ENCODE data around the gene PPP2R2C. TPM values are rescaled to one million over a fixed set of nuclear protein-coding genes. Genes with fewer than 3 reads are reported as not detected.

The PPP2R2C gene
- total RNA-seq, 2 donors from 2014 or later: 0.05 to 0.35 TPM

- Histone ChIP-seq H3K27ac (no peak overlapping the region), H3K4me1 (no peaks in the 10 kb centered on the region), H3K4me3 (no peak overlapping the region), H3K9me3 (no peaks in the 10 kb centered on the region), H3K27me3 (no peaks in the 10 kb centered on the region), H3K9ac (ENCODE audit: low read depth in 2 of 2, low read length in 2 of 2) (no peak overlapping the region), H3K36me3 (no peaks in the 10 kb centered on the region)
- TF ChIP-seq CTCF (IDR thresholded peaks at IDR 0.05): no peak
- intact Hi-C loops (cut with DNase I): no loop called here
- DNase-seq: no peak
Measured at GRCh38 chr4:6390356-6390755, 82.1 kb downstream of the PPP2R2C start.

GRCh38 chr4:6389142-6389825 lies 83.1 kb downstream of the PPP2R2C start:
- H3K4me3 ChIP-seq: no peak overlapping the region
- no peak overlapping the region for H3K9ac ChIP-seq (ENCODE audit: low read depth in 2 of 2, low read length in 2 of 2)
- intact Hi-C loops (cut with DNase I): no loop called here

GRCh38 chr4:6388713-6389112 lies 83.7 kb downstream of the PPP2R2C start:
- intact Hi-C loops (cut with DNase I): no loop called here
- Histone ChIP-seq H3K4me1 (no peaks in the 10 kb centered on the region), H3K9me3 (no peaks in the 10 kb centered on the region), H3K27me3 (no peaks in the 10 kb centered on the region), H3K9ac (ENCODE audit: low read depth in 2 of 2, low read length in 2 of 2) (no peak overlapping the region), H3K36me3 (no peaks in the 10 kb centered on the region), H3K27ac (no peak overlapping the region), H3K4me3 (no peak overlapping the region)
- no peak for TF ChIP-seq CTCF (IDR thresholded peaks at IDR 0.05)
- DNase-seq: no peak

More at GRCh38 chr4:6389142-6389825, 83.1 kb downstream of the PPP2R2C start:
- no peak for DNase-seq
- Histone ChIP-seq H3K9me3 (no peaks in the 10 kb centered on the region), H3K27me3 (no peaks in the 10 kb centered on the region), H3K27ac (no peak overlapping the region), H3K4me1 (no peaks in the 10 kb centered on the region), H3K36me3 (no peaks in the 10 kb centered on the region)
- TF ChIP-seq CTCF (IDR thresholded peaks at IDR 0.05): no peak

- TF ChIP-seq CTCF (IDR thresholded peaks at IDR 0.05): no peak
- Histone ChIP-seq H3K4me1 (no peaks in the 10 kb centered on the region), H3K9me3 (no peaks in the 10 kb centered on the region), H3K27ac (no peak overlapping the region), H3K9ac (ENCODE audit: low read depth in 2 of 2, low read length in 2 of 2) (no peak overlapping the region), H3K4me3 (no peak overlapping the region), H3K36me3 (no peaks in the 10 kb centered on the region), H3K27me3 (no peaks in the 10 kb centered on the region)
- intact Hi-C loops (cut with DNase I): no loop called here
- no peak for DNase-seq
Measured at GRCh38 chr4:6387946-6388345, 84.5 kb downstream of the PPP2R2C start.

- Histone ChIP-seq H3K9ac (ENCODE audit: low read depth in 2 of 2, low read length in 2 of 2) (no peak overlapping the region), H3K9me3 (no peaks in the 10 kb centered on the region), H3K4me1 (no peaks in the 10 kb centered on the region), H3K27ac (no peak overlapping the region), H3K4me3 (no peak overlapping the region), H3K36me3 (no peaks in the 10 kb centered on the region), H3K27me3 (no peaks in the 10 kb centered on the region)
- DNase-seq: no peak
- intact Hi-C loops (cut with DNase I): no loop called here
- TF ChIP-seq CTCF (IDR thresholded peaks at IDR 0.05): no peak
Measured at GRCh38 chr4:6386091-6386490, 86.3 kb downstream of the PPP2R2C start.
